ENCODE measurements around the gene TRAK1.
"Not testable (repeated sequence)": the region's sequence is repeated elsewhere in the genome, so short reads cannot be mapped to it uniquely, and the experiment has no call there.

Gene TRAK1

GRCh38 chr3:42045708-42046243 is 45.4 kb upstream of the TRAK1 start:
- H3K4me2 ChIP-seq (ENCODE audit: low read depth, low read length, poor library complexity, severe bottlenecking): no peak overlapping the region
- H2AFZ ChIP-seq (ENCODE audit: low read length): no peak overlapping the region
- no peaks in the 10 kb centered on the region for H3K9me3 ChIP-seq (ENCODE audit: insufficient read depth, low read depth, low read length)
- no peaks in the 10 kb centered on the region for H3K9me2 ChIP-seq (replicated peaks; ENCODE audit: low read depth, low read length)
- peaks cover 57% of the 10 kb centered on the region for H4K20me1 ChIP-seq (ENCODE audit: insufficient read depth, low read length, poor library complexity, severe bottlenecking)
- no peaks in the 10 kb centered on the region for H3K27me3 ChIP-seq (ENCODE audit: insufficient read depth, low read length, poor library complexity, severe bottlenecking)
- no peak overlapping the region for H3K9ac ChIP-seq (ENCODE audit: low read depth, low read length, poor library complexity, severe bottlenecking)
- no peaks in the 10 kb centered on the region for H3K36me3 ChIP-seq (ENCODE audit: insufficient read depth, low read length)
- no peak for TF ChIP-seq EZH2phosphoT487 (IDR thresholded peaks at IDR 0.05; ENCODE audit: borderline replicate concordance)
- no peak for TF ChIP-seq CTCF (conservative IDR thresholded peaks at IDR 0.05; ENCODE audit: low read length)
- H3K4me1 ChIP-seq (ENCODE audit: insufficient read depth, low read length, poor library complexity, severe bottlenecking): peaks cover 11% of the 10 kb centered on the region
- peaks cover 93% of the 10 kb centered on the region for H3K79me2 ChIP-seq (ENCODE audit: insufficient read depth, low read length)
- no peaks in the 10 kb centered on the region for H3F3A ChIP-seq (ENCODE audit: low read depth)
- H3K4me3 ChIP-seq (ENCODE audit: low read length, poor library complexity, severe bottlenecking): no peak overlapping the region

GRCh38 chr3:42048526-42048925 is 42.6 kb upstream of the TRAK1 start:
- not testable (repeated sequence) for H3F3A ChIP-seq (ENCODE audit: low read depth); H3K4me3 ChIP-seq (ENCODE audit: low read length, poor library complexity, severe bottlenecking); H3K36me3 ChIP-seq (ENCODE audit: insufficient read depth, low read length); H3K9me2 ChIP-seq (replicated peaks; ENCODE audit: low read depth, low read length); H2AFZ ChIP-seq (ENCODE audit: low read length); H3K27me3 ChIP-seq (ENCODE audit: insufficient read depth, low read length, poor library complexity, severe bottlenecking); H3K9me3 ChIP-seq (ENCODE audit: insufficient read depth, low read depth, low read length)
- Histone ChIP-seq H4K20me1 (ENCODE audit: insufficient read depth, low read length, poor library complexity, severe bottlenecking) (peaks cover 61% of the 10 kb centered on the region), H3K9ac (ENCODE audit: low read depth, low read length, poor library complexity, severe bottlenecking) (peak overlapping the region; percentile 20), H3K79me2 (ENCODE audit: insufficient read depth, low read length) (peaks cover 92% of the 10 kb centered on the region), H3K4me1 (ENCODE audit: insufficient read depth, low read length, poor library complexity, severe bottlenecking) (peaks cover 11% of the 10 kb centered on the region), H3K4me2 (ENCODE audit: low read depth, low read length, poor library complexity, severe bottlenecking) (peak overlapping the region; percentile 8)

- Histone ChIP-seq H3K4me2 (ENCODE audit: low read depth, low read length, poor library complexity, severe bottlenecking) (no peak overlapping the region), H3K9ac (ENCODE audit: low read depth, low read length, poor library complexity, severe bottlenecking) (no peak overlapping the region), H3K27me3 (ENCODE audit: insufficient read depth, low read length, poor library complexity, severe bottlenecking) (no peaks in the 10 kb centered on the region), H3F3A (ENCODE audit: low read depth) (no peaks in the 10 kb centered on the region), H3K79me2 (ENCODE audit: insufficient read depth, low read length) (peaks cover 87% of the 10 kb centered on the region), H2AFZ (ENCODE audit: low read length) (no peak overlapping the region), H3K4me1 (ENCODE audit: insufficient read depth, low read length, poor library complexity, severe bottlenecking) (peaks cover 11% of the 10 kb centered on the region), H3K9me2 (replicated peaks; ENCODE audit: low read depth, low read length) (no peaks in the 10 kb centered on the region), H3K4me3 (ENCODE audit: low read length, poor library complexity, severe bottlenecking) (no peak overlapping the region), H3K9me3 (ENCODE audit: insufficient read depth, low read depth, low read length) (no peaks in the 10 kb centered on the region), H3K36me3 (ENCODE audit: insufficient read depth, low read length) (no peaks in the 10 kb centered on the region), H4K20me1 (ENCODE audit: insufficient read depth, low read length, poor library complexity, severe bottlenecking) (peaks cover 61% of the 10 kb centered on the region)
- TF ChIP-seq EZH2phosphoT487 (IDR thresholded peaks at IDR 0.05; ENCODE audit: borderline replicate concordance) (no peak), CTCF (conservative IDR thresholded peaks at IDR 0.05; ENCODE audit: low read length) (no peak)
These were observed 41.0 kb upstream of the TRAK1 start for GRCh38 chr3:42050126-42050525.
